Measurements from ENCODE around the gene RCAN2. TPM values are rescaled to one million over a fixed set of nuclear protein-coding genes. Genes with fewer than 3 reads are reported as not detected.

Gene RCAN2
- total RNA-seq, 1 donor from 2014 or later: 5.8 TPM

DNA sequence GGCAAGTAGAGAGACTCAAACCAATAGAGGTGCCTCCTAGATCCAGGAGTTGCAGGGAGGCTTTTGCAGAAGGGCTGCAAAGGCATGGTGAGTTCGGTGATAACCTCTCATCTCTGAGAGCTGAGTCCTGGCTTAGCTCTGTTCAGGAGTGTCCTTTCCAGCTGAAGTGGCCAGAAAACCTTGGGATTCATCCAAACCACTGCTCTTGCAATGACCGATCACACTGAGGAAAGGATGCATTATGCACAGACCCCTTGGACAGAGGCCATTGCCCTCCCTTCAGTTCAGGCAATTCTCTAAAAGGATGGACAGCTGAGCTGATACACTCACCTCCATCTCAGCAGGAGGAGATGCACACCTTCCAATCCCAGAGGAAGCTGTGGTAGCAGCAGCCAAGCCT is 161.7 kb downstream of the RCAN2 start:
- no peaks in the 10 kb centered on the region for H3K9me3 Mint-ChIP-seq
- Histone ChIP-seq H2AFZ (replicated peaks) (no peak overlapping the region), H3K9me3 (ENCODE audit: low read depth) (no peaks in the 10 kb centered on the region), H3K79me2 (ENCODE audit: low read depth) (no peaks in the 10 kb centered on the region), H3K27me3 (no peaks in the 10 kb centered on the region), H3K4me2 (no peak overlapping the region), H3K9ac (no peak overlapping the region), H3K27ac (no peak overlapping the region), H3K36me3 (no peaks in the 10 kb centered on the region), H3K4me3 (no peak overlapping the region), H3K4me1 (peaks cover 5% of the 10 kb centered on the region), H4K20me1 (ENCODE audit: low read depth) (no peaks in the 10 kb centered on the region), H3F3A (ENCODE audit: low read depth) (no peaks in the 10 kb centered on the region)
- no peak overlapping the region for H3K27ac Mint-ChIP-seq
- no peak for DNase-seq (ENCODE audit: low spot score)
- no peaks in the 10 kb centered on the region for H3K36me3 Mint-ChIP-seq
- H3K4me1 Mint-ChIP-seq: peaks cover 17% of the 10 kb centered on the region
- H3K4me3 Mint-ChIP-seq: no peak overlapping the region
- TF ChIP-seq EZH2phosphoT487 (IDR thresholded peaks at IDR 0.05) (no peak), EZH2 (IDR thresholded peaks at IDR 0.05) (no peak)
- TF ChIP-seq, protein P1, sequence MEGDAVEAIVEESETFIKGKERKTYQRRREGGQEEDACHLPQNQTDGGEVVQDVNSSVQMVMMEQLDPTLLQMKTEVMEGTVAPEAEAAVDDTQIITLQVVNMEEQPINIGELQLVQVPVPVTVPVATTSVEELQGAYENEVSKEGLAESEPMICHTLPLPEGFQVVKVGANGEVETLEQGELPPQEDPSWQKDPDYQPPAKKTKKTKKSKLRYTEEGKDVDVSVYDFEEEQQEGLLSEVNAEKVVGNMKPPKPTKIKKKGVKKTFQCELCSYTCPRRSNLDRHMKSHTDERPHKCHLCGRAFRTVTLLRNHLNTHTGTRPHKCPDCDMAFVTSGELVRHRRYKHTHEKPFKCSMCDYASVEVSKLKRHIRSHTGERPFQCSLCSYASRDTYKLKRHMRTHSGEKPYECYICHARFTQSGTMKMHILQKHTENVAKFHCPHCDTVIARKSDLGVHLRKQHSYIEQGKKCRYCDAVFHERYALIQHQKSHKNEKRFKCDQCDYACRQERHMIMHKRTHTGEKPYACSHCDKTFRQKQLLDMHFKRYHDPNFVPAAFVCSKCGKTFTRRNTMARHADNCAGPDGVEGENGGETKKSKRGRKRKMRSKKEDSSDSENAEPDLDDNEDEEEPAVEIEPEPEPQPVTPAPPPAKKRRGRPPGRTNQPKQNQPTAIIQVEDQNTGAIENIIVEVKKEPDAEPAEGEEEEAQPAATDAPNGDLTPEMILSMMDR (IDR thresholded peaks at IDR 0.05): no peak
- peaks cover 3% of the 10 kb centered on the region for H3K27me3 Mint-ChIP-seq (ENCODE audit: insufficient read depth, low read depth)

DNA sequence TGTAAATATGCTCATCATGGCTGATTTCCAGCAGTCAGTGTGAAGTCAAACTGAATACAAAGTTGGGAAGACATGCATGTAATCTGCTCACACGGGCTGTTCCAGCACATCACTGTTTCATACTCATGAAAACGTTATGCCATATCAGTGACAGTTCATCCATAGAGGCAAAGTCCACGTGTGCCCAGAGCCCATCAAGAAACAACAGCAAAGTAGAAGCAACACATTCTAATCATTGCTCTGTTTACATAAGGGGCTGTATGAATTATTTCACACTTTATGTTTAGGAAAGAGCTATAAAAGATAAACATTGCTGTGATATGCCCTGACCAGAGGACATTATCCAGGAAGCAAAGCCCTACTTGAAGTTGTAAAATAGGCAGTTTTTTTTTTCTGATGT is 163.5 kb downstream of the RCAN2 start:
- Mint-ChIP-seq H3K27ac (no peak overlapping the region), H3K9me3 (no peaks in the 10 kb centered on the region), H3K4me3 (no peak overlapping the region), H3K27me3 (ENCODE audit: insufficient read depth, low read depth) (peaks cover 3% of the 10 kb centered on the region), H3K36me3 (no peaks in the 10 kb centered on the region), H3K4me1 (peaks cover 19% of the 10 kb centered on the region)
- Histone ChIP-seq H3F3A (ENCODE audit: low read depth) (no peaks in the 10 kb centered on the region), H3K4me3 (no peak overlapping the region), H3K36me3 (no peaks in the 10 kb centered on the region), H3K27me3 (no peaks in the 10 kb centered on the region), H3K4me1 (peaks cover 5% of the 10 kb centered on the region), H3K9me3 (ENCODE audit: low read depth) (no peaks in the 10 kb centered on the region), H2AFZ (replicated peaks) (no peak overlapping the region), H3K27ac (no peak overlapping the region), H3K79me2 (ENCODE audit: low read depth) (no peaks in the 10 kb centered on the region), H3K9ac (no peak overlapping the region), H3K4me2 (no peak overlapping the region), H4K20me1 (ENCODE audit: low read depth) (no peaks in the 10 kb centered on the region)
- no peak for DNase-seq (ENCODE audit: low spot score)
- no peak for TF ChIP-seq EZH2phosphoT487 (IDR thresholded peaks at IDR 0.05)
- no peak for TF ChIP-seq EZH2 (IDR thresholded peaks at IDR 0.05)
- TF ChIP-seq, protein P1 (IDR thresholded peaks at IDR 0.05): no peak

DNA sequence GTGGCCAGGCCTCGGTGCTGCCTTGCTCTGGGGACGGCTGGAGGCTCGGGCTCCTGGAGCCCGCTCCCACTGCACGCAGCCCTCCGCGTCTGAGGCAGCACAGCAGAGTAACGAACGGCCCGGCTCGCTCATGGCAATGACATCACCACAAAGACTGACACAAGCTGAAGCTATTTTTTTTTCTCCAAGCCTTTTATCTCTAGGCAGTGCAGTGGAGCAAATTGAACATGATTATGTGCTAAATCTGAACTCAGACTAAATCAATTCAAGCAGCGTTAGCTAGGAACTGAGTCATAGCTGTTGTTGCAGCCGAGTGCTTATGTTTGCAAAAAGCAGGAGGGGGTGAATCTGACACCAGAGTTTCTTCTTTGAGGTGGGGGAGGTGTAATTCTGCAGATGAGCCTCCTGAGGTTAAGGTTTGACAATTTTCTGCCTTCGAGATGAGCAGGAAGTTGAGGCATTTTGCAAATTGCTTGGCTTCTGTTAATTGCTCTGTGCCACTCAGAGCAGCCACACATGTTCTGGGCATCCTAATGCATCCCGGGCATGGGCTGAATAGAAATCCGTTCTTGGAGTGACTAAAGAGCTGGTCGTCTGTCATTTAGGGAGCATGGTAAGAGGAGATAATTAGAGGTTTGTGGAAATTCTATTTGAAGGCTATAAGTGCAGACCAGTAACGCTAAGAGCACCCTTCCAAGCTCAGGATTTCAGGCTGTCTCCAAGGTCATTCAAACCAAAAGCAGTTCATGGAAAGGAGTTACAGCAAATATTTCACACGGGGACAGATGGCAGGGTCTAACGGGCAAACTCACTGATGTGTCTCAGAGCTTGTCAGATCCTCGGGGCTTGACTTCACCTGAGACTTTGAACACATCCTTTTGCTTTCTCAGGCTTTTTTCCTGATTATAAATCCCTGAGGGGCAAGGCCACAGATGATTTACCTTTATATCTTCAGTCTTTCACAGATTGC is 165.4 kb downstream of the RCAN2 start:
- no peaks in the 10 kb centered on the region for H3K36me3 ChIP-seq
- H3K9ac ChIP-seq: no peak overlapping the region
- Mint-ChIP-seq H3K4me3 (peak overlapping the region; percentile 11), H3K4me1 (peaks cover 19% of the 10 kb centered on the region), H3K27ac (no peak overlapping the region), H3K9me3 (no peaks in the 10 kb centered on the region), H3K36me3 (no peaks in the 10 kb centered on the region), H3K27me3 (ENCODE audit: insufficient read depth, low read depth) (peaks cover 3% of the 10 kb centered on the region)
- H2AFZ ChIP-seq (replicated peaks): no peak overlapping the region
- H3K27me3 ChIP-seq: no peaks in the 10 kb centered on the region
- H3K79me2 ChIP-seq (ENCODE audit: low read depth): no peaks in the 10 kb centered on the region
- TF ChIP-seq, protein P1 (IDR thresholded peaks at IDR 0.05): no peak
- TF ChIP-seq EZH2 (IDR thresholded peaks at IDR 0.05) (no peak), EZH2phosphoT487 (IDR thresholded peaks at IDR 0.05) (no peak)
- no peak overlapping the region for H3K4me3 ChIP-seq
- H3K9me3 ChIP-seq (ENCODE audit: low read depth): no peaks in the 10 kb centered on the region
- H3F3A ChIP-seq (ENCODE audit: low read depth): no peaks in the 10 kb centered on the region
- H3K27ac ChIP-seq: no peak overlapping the region
- no peaks in the 10 kb centered on the region for H4K20me1 ChIP-seq (ENCODE audit: low read depth)
- H3K4me2 ChIP-seq: no peak overlapping the region
- H3K4me1 ChIP-seq: peaks cover 5% of the 10 kb centered on the region
- DNase-seq (ENCODE audit: low spot score): peak; percentile 1
